Prostate gland (tissue), 2 donors: ENCODE results near the gene GSDME. TPM values are rescaled to one million over a fixed set of nuclear protein-coding genes. Genes with fewer than 3 reads are reported as not detected.

Experiments
- DNase-seq: peaks from one replicate; pipeline ENCODE4 v3.0.0-alpha.2; 2019; ENCODE audit warnings: low spot score
- H3K27ac ChIP-seq, 2 donors: fragments of 200-600 bp; sonication (generic); 2 replicates each; pipeline ENCODE4 v1.5.1; 2017 to 2019
- H3K27me3 ChIP-seq: fragments of 200-600 bp; sonication (generic); replicated peaks from 2 replicates; pipeline ENCODE4 v1.5.1; 2019; ENCODE audit not compliant: insufficient read depth
- H3K36me3 ChIP-seq, 2 donors: fragments of 200-600 bp; sonication (generic); 1 replicate in 1 of 2; 2 replicates in 1 of 2; pipeline versions ENCODE4 v1.5.1 to v1.8.1; 2017 to 2019
- H3K4me1 ChIP-seq: fragments of 200-600 bp; sonication (generic); replicated peaks from 2 replicates; pipeline ENCODE4 v1.5.1; 2019
- H3K4me3 ChIP-seq, 2 donors: fragments of 200-600 bp; sonication (generic); 2 replicates each; pipeline ENCODE4 v1.5.1; 2017 to 2019
- H3K9me3 ChIP-seq: fragments of 200-600 bp; sonication (generic); 2 replicates; pipeline ENCODE4 v1.5.1; 2017
- POLR2A ChIP-seq: fragments of 450-650 bp; IDR thresholded peaks from one replicate; pipeline ENCODE4 v1.6.1; 2016; ENCODE audit warnings: antibody characterized with exemption, mild to moderate bottlenecking
- POLR2AphosphoS5 ChIP-seq: sonication (generic); formaldehyde crosslinking; IDR thresholded peaks from one replicate; pipeline ENCODE4 v1.6.1; 2017; ENCODE audit warnings: antibody characterized with exemption
- WGBS: methylation state at CpG from one replicate; pipeline ENCODE4 v1.1.5; 2018; 5-methylcytosine and 5-hydroxymethylcytosine counted together
- intact Hi-C: fragments of 100-400 bp; cut with DNase I; formaldehyde crosslinking; loops from one replicate; pipeline ENCODE4 v1.14.2; 2022
- total RNA-seq, 2 donors: library from RNA; depleted of rRNA; stranded (reverse); fragments of >200 nt; gene quantifications; one replicate each; pipeline ENCODE4 v1.1.0, GENCODE V29; 2016
- TF ChIP-seq, protein P1 (sequence below), 4 experiments: fragments of 200-600 bp in 2 of 4; fragments of 450-650 bp in 2 of 4; sonication (generic) in 2 of 4; IDR thresholded peaks; 1 replicate in 3 of 4; 2 replicates in 1 of 4; pipeline ENCODE4 v1.5.1; 2016 to 2019; ENCODE audit warnings: antibody characterized with exemption in 4 of 4, mild to moderate bottlenecking in 2 of 4, moderate library complexity in 2 of 4

The GSDME gene
- total RNA-seq, 2 donors from 2014 or later = 4.2 to 39.3 TPM

DNA sequence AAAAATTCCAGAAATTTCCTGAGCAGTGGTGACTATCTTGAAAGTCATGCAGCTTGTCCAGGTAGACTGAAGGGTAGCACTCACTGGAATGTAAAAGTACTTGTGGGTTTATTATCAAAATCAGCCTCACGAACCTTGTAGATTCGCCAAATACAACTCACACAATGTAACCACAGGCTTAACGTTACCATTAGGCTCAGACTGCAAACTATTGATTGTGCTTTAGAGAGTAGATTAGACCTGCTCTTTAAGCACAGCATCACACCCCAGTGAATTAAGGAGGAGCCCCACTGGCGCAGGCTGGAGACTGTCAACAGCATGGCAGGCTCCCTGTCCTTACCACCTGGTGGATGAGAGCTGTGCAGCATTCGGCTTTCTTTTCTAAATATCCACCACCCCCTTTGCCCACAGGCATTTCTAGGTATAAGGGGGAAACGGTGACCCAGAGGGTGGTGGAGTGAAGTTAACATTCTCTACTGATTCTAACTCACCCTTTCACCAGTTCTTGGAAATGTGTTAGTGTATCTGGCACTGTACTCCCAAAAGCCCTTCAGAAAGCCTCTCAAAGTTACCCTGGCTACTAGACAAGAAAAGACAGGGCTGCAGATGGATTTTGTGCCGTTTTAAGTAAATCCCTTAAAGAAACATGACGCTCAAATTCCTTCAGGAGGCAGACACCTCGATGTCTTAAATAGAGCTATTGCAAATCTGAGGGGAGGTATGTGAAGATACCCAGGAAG lies 56.6 kb downstream of the GSDME start:
- no peaks in the 10 kb centered on the region for H3K27me3 ChIP-seq
- H3K4me1 ChIP-seq = no peaks in the 10 kb centered on the region
- H3K9me3 ChIP-seq = no peaks in the 10 kb centered on the region
- no peak for DNase-seq
- intact Hi-C loops = no loop called here
- no peak for TF ChIP-seq POLR2A
- TF ChIP-seq, protein P1, sequence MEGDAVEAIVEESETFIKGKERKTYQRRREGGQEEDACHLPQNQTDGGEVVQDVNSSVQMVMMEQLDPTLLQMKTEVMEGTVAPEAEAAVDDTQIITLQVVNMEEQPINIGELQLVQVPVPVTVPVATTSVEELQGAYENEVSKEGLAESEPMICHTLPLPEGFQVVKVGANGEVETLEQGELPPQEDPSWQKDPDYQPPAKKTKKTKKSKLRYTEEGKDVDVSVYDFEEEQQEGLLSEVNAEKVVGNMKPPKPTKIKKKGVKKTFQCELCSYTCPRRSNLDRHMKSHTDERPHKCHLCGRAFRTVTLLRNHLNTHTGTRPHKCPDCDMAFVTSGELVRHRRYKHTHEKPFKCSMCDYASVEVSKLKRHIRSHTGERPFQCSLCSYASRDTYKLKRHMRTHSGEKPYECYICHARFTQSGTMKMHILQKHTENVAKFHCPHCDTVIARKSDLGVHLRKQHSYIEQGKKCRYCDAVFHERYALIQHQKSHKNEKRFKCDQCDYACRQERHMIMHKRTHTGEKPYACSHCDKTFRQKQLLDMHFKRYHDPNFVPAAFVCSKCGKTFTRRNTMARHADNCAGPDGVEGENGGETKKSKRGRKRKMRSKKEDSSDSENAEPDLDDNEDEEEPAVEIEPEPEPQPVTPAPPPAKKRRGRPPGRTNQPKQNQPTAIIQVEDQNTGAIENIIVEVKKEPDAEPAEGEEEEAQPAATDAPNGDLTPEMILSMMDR (IDR thresholded peaks at IDR 0.05) = no peak
- TF ChIP-seq POLR2AphosphoS5 = no peak
- no peak overlapping the region for H3K4me3 ChIP-seq
- no peak overlapping the region for H3K27ac ChIP-seq
- H3K36me3 ChIP-seq = no peaks in the 10 kb centered on the region
- WGBS = 44% methylated on average over 9 of the region's 9 CpGs

DNA sequence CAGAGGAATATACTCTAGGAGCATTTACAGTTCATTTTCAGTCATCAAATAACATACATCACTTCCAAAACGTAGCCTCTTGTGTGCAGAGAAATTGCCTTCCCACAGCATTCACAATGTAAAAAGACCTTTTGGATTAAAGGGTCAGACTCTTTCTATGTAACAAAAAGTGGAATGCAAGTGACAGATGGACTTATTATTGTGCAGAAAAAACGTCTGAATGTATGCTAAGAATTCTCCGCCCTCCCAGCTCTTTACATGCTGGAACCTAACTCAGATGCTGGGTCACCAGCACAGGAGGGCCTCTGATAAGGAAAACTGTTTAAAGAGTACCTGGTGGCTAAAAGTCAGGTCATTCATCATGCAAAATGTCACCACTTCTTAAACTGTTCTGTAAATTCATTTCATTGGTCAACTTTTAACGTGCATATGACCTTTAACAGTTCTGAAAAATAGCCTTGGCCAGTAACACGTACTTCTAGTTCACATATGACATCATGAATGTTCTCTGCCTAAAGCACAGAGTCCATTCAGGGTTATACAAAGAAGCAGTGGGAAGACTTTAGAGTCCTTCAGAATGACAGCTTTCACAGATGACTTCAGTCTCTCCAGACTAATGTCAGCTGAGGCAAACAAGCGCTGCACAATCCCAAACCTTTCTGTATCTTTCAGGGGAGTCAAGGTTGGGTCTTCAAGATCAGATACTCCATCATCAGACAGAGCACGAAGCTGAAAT lies 58.6 kb downstream of the GSDME start:
- Histone ChIP-seq H3K4me1 (no peaks in the 10 kb centered on the region), H3K9me3 (no peaks in the 10 kb centered on the region), H3K36me3 (no peaks in the 10 kb centered on the region), H3K4me3 (no peak overlapping the region), H3K27me3 (no peaks in the 10 kb centered on the region), H3K27ac (no peak overlapping the region)
- TF ChIP-seq, protein P1 (IDR thresholded peaks at IDR 0.05) = no peak
- TF ChIP-seq POLR2A (no peak), POLR2AphosphoS5 (no peak)
- WGBS = 88% methylated on average over 7 of the region's 7 CpGs
- no peak for DNase-seq
- intact Hi-C loops = no loop called here

DNA sequence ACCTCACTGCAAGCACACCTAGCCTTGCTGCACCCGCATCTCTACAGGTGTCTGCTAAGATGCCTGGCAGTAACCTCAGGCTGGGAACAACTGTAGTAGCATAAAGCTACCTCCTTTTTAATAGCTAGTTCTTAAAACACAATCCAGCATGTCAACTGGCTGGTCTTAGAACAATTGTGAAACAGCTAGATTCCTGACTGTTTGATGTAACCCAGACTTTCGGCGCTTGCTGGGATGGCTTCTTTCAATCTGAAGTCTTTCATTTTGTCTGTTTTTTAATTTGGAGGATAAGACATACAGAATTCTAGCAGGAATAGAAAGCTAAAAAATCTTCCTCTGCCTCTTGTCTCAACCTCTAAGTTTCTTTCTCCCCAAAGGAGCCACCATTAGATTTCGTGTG lies 59.8 kb downstream of the GSDME start:
- H3K27me3 ChIP-seq = no peaks in the 10 kb centered on the region
- no peak for DNase-seq
- H3K36me3 ChIP-seq = no peaks in the 10 kb centered on the region
- no peaks in the 10 kb centered on the region for H3K4me1 ChIP-seq
- H3K9me3 ChIP-seq = no peaks in the 10 kb centered on the region
- TF ChIP-seq POLR2A (no peak), POLR2AphosphoS5 (no peak)
- TF ChIP-seq, protein P1 (IDR thresholded peaks at IDR 0.05) = no peak
- 87% methylated on average over 4 of the region's 4 CpGs for WGBS
- intact Hi-C loops = no loop called here
- H3K4me3 ChIP-seq = no peak overlapping the region
- H3K27ac ChIP-seq = no peak overlapping the region

- no peaks in the 10 kb centered on the region for H3K27me3 ChIP-seq
- no peak for DNase-seq
- intact Hi-C loops = no loop called here
- H3K9me3 ChIP-seq = no peaks in the 10 kb centered on the region
- no peaks in the 10 kb centered on the region for H3K36me3 ChIP-seq
- TF ChIP-seq, protein P1 (IDR thresholded peaks at IDR 0.05) = no peak
- TF ChIP-seq POLR2A = no peak
- TF ChIP-seq POLR2AphosphoS5 = no peak
- no peak overlapping the region for H3K4me3 ChIP-seq
- no peaks in the 10 kb centered on the region for H3K4me1 ChIP-seq
- no peak overlapping the region for H3K27ac ChIP-seq
- 74% methylated on average over 2 of the region's 2 CpGs for WGBS
Observed at GRCh38 chr7:24692592-24692991, 64.7 kb downstream of the GSDME start.
